Measurements from ENCODE around the gene IL11RA. TPM values are rescaled to one million over a fixed set of nuclear protein-coding genes. Genes with fewer than 3 reads are reported as not detected.

Gene IL11RA
- total RNA-seq, 1 donor from 2014 or later = 34.4 TPM

DNA sequence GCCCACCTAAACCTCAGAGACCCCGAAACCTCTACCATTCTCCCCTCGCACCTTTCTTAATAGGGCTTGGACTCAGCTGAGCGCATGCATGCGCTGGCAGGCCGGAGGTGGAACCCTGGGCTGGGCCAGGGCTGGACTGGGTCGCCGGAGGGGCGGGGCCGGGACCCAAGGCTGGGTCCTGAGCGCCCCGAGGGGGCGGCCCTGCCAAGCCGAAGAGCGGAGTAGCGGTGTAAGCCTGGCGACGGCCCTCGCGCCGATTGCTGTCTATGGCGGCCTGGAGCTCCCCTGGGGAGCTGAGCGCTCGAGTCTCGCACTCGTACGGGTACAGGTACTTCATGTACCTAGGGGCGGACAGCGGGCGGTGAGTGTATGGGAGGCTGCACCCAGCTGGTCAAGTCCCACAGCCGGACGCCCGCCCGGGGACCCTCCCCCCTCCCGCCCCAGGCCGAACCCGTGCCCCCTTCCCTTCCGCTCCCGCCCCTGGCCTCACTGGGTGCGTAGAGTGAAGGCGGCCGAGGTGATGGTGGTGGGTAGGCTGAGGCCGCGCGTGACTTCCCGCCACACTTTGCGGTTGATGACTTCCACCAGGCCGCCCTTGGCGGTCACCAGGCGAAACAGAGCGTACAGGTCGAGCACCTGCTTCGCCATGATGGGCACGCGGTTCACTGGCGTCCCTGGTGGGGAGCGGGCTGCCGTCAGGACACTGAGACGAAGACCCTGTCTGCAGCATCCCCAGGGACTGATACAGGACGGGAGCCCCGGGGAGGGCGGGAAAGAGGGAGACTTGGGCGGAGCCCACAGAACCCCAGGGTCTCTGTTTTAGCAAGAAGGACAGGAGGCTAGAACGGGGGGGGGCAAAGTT is 28.4 kb upstream of the IL11RA start:
- H3K27me3 Mint-ChIP-seq = peaks cover 60% of the 10 kb centered on the region
- intact Hi-C loops (cut with micrococcal nuclease) = no loop called here
- H3K4me3 Mint-ChIP-seq = no peak overlapping the region
- peaks cover 26% of the 10 kb centered on the region for H3K4me1 Mint-ChIP-seq
- no peak overlapping the region for H3K27ac Mint-ChIP-seq
- no peaks in the 10 kb centered on the region for H3K9me3 Mint-ChIP-seq
- peaks cover 4% of the 10 kb centered on the region for H3K36me3 Mint-ChIP-seq (ENCODE audit: low read depth)
- DNase-seq = no peak

DNA sequence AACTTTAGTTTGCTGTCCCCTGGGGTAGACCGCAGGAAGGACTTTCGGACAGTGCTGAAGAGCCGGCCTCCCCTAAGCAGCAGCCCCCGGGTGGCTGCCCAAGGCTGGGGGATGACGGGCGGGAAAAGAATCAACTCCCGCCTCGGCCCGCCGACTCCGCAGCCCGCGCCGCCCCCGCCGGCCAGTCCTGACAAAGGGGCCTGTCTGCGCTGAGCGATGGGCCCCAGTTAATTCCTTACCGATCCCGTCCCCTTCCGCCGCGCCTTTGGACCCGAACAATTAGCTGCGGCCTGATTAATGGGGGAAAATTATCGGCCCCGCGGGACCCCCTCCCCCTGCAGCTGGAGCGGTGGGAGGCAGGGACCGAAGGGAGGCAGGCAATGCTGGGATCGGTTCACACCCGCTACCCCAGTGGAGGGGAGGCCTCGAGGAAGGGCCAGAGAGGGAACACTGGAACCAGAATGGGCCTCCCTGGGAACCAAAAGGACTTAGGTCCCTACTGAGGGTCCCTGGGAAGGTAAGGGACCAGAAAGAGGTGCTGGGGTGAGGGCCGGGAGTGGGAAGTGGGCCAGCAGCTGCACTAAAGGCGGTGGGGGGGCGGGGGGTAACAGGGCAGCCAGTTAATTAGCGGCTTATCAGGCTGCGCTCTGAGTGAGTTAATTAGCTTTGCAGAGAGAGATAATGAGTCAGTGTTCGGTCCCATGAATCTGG is 27.4 kb upstream of the IL11RA start:
- intact Hi-C loops (cut with micrococcal nuclease) = no loop called here
- H3K27ac Mint-ChIP-seq = no peak overlapping the region
- DNase-seq = no peak
- H3K27me3 Mint-ChIP-seq = peaks cover 67% of the 10 kb centered on the region
- H3K4me3 Mint-ChIP-seq = no peak overlapping the region
- no peaks in the 10 kb centered on the region for H3K9me3 Mint-ChIP-seq
- peaks cover 22% of the 10 kb centered on the region for H3K4me1 Mint-ChIP-seq
- peaks cover 4% of the 10 kb centered on the region for H3K36me3 Mint-ChIP-seq (ENCODE audit: low read depth)

DNA sequence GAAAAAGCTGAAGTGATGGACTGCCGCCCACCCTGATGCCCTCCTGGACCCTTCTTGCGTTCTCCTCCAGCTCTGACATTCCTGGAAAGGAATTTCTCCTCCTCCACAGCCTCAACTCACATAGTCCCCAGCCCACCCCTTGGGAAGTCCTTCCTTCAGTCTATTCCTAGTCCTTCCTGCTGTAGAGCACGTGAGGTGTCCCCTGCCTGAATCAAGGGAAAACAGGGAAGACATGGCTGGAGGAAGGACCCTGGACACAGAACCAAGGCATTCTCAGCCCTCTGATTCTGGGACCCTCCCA is 26.8 kb upstream of the IL11RA start:
- no peak for DNase-seq
- no peaks in the 10 kb centered on the region for H3K9me3 Mint-ChIP-seq
- intact Hi-C loops (cut with micrococcal nuclease) = no loop called here
- H3K36me3 Mint-ChIP-seq (ENCODE audit: low read depth) = peaks cover 4% of the 10 kb centered on the region
- H3K27ac Mint-ChIP-seq = no peak overlapping the region
- peaks cover 20% of the 10 kb centered on the region for H3K4me1 Mint-ChIP-seq
- no peak overlapping the region for H3K4me3 Mint-ChIP-seq
- H3K27me3 Mint-ChIP-seq = peaks cover 72% of the 10 kb centered on the region

DNA sequence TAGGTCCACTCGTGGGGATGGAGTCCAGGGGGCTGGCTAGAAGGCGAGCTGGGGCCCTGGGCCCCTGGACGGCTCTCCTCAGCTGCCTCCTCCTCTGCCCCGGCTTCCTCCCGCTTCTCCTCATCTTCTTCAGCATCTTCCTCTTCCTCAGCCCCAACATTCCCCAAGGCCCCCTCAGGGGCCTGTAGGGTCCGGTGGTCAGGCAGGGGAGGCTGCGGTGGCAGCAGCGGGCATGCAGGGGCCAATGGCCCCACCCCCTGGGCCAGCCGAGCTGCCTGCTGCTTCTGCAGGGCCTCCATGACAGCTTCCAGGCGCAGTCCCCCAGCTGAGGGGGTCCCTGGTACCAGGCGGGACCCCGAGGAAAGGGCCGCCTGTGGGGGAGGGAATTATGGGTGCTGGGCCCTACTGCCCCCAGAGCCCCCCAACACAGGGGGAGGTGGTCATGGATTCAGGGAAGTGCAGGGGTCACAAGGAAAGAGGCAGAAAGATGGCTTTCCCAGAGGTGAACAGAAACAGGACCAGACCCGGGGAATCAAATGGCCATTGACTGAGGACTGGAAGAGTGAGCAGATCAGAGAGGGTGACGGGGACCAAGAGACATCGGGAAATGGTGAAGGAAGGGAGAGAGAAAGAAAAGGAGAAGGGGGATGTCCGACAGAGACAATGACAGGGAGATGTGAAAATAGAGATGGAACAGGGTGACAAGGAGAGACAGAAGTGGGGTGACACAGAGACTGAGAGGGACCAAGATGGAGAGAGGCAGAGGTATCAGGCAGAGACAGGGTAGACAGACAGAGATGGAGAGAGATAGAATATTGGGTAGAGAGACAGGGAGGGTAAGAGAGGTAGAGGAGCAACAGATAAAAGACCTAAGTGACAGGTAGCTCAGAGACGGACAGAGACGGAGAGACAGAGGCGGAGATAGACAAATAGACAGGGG is 24.0 kb upstream of the IL11RA start:
- intact Hi-C loops (cut with micrococcal nuclease) = no loop called here
- H3K4me1 Mint-ChIP-seq = peaks cover 22% of the 10 kb centered on the region
- peaks cover 12% of the 10 kb centered on the region for H3K36me3 Mint-ChIP-seq (ENCODE audit: low read depth)
- peak overlapping the region; percentile 83 for H3K4me3 Mint-ChIP-seq
- no peak for DNase-seq
- H3K27me3 Mint-ChIP-seq = peaks cover 63% of the 10 kb centered on the region
- H3K9me3 Mint-ChIP-seq = no peaks in the 10 kb centered on the region
- no peak overlapping the region for H3K27ac Mint-ChIP-seq

DNA sequence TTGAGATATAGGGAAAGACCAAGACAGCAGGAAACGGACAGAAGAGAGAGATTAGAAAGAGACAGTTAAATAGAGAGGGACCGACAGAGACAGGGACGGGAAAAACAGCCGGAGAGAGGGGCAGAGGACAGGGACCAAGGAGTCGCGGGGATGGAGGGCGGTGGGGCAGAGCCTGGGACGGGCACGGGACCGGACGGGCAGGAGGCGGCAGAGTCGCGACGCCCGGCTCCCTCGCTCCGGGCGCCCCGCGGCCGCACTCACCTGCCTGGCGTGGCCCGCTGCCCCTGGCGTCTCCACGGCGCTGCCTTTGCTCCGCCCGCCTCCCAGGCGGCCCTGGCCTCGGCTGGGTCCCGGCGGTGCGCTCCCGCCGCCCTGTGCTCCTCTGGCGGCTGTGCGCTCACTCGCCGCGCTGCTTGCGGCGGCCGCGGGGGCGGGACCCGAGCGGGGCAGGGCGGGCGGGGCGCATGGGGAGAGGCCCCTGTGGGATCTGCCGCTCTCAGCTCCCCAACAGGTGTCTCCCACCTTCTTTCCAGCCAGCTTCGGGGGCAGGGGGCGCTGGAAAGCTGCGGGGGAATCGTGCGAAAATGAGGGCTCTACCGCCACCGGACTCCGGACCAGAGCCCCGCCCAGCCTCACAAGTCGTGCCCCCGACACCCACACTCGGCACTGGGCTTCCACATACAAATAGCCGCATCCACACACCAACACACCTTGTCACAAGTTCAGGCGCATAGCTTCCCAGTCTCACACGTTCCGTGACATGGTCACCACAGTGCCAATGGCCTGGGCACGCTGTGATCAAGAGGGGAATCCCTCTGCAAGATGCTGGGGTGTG is 23.1 kb upstream of the IL11RA start, which contains the start of gene ARID3C:
TSS of gene ARID3C (minus strand) at position 411 of the 835 bp plus-strand sequence. CDS start 1,052 bp downstream, outside the sequence.
- intact Hi-C loops (cut with micrococcal nuclease) = no loop called here
- peaks cover 14% of the 10 kb centered on the region for H3K36me3 Mint-ChIP-seq (ENCODE audit: low read depth)
- H3K27ac Mint-ChIP-seq = no peak within 1 kb of the TSS
- H3K4me1 Mint-ChIP-seq = peaks cover 20% of the 10 kb centered on the region
- H3K4me3 Mint-ChIP-seq = peak within 1 kb of the TSS; percentile 83
- H3K27me3 Mint-ChIP-seq = peaks cover 57% of the 10 kb centered on the region
- no peaks in the 10 kb centered on the region for H3K9me3 Mint-ChIP-seq
- DNase-seq = peak; percentile 83

DNA sequence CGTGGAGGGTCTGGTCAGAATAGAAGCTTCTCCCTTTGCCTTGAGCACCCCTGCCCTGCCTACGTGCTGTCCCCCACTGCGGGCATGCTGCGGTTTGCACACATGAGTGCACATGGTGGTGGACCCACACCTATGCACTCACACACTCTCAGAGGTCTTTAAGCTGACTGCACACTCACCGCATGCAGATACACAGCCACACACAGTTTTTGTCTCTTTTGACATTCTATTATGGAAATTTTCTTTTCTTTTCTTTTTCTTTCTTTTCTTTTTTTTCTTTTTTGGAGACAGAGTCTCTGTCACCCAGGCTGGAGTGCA is 22.5 kb upstream of the IL11RA start:
- H3K27me3 Mint-ChIP-seq = peaks cover 53% of the 10 kb centered on the region
- H3K4me1 Mint-ChIP-seq = peaks cover 23% of the 10 kb centered on the region
- intact Hi-C loops (cut with micrococcal nuclease) = no loop called here
- DNase-seq = no peak
- H3K9me3 Mint-ChIP-seq = no peaks in the 10 kb centered on the region
- peaks cover 20% of the 10 kb centered on the region for H3K36me3 Mint-ChIP-seq (ENCODE audit: low read depth)
- H3K27ac Mint-ChIP-seq = no peak overlapping the region
- H3K4me3 Mint-ChIP-seq = peak overlapping the region; percentile 77

DNA sequence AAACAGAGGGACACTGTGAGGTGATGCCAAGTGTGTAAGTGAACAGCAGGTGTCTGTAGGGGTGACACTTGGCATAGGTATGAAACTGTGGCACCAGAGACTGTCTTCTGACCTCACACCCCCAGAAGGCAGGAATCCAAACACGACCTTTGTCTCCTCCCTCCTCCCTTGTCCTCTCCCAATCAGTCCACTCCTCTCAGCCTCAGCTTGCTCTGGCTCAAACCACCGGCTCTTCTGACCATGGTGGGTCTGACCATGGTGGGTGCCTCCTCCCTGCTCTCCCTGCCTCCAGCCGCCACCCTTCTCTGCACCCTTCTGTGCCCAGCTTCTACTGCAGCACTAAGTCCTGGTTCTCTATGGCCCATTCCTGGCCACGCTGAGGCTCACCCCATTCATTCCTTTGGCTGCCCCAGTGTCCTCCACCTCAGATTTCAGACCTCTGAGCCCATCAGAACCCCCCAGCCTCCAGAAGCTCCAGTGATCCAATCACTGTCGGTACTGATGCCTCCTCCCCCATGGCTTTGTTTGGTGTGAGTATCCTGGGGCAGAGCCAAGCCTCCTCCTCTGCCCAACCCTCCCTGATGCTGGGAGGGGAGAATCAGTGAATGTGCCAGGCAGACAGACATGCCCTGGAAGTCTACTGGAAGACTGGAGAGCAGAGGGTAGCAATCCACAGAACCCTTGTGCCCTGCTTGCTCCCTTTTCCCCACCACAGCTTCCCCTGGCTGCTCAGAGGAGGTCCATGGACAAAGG is 21.4 kb upstream of the IL11RA start:
- DNase-seq = no peak
- H3K27me3 Mint-ChIP-seq = peaks cover 48% of the 10 kb centered on the region
- peak overlapping the region; percentile 77 for H3K4me3 Mint-ChIP-seq
- H3K9me3 Mint-ChIP-seq = no peaks in the 10 kb centered on the region
- peaks cover 28% of the 10 kb centered on the region for H3K4me1 Mint-ChIP-seq
- intact Hi-C loops (cut with micrococcal nuclease) = no loop called here
- no peak overlapping the region for H3K27ac Mint-ChIP-seq
- H3K36me3 Mint-ChIP-seq (ENCODE audit: low read depth) = peaks cover 29% of the 10 kb centered on the region

DNA sequence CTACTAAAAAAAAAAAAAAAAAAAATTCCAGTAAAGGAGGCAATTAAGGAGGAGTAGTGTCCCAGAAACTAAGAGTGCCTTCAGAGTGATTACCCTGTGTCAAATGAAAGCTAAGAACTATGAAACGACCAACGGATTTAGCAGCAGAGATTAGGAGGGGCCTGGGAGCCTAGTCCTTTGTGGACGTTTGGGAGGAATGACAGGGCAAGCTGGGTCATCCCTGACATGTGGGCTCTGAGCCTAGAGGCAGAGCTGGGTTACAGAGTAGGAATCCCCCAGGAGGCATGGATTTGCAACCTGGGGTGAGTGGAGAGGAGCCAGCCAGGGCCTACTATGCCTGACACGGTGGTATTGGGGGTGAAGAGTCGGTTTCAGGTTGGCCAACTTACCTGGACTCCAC is 18.8 kb upstream of the IL11RA start:
- H3K27ac Mint-ChIP-seq = no peak overlapping the region
- intact Hi-C loops (cut with micrococcal nuclease) = no loop called here
- peaks cover 25% of the 10 kb centered on the region for H3K27me3 Mint-ChIP-seq
- H3K36me3 Mint-ChIP-seq (ENCODE audit: low read depth) = peaks cover 40% of the 10 kb centered on the region
- H3K4me1 Mint-ChIP-seq = peaks cover 38% of the 10 kb centered on the region
- H3K9me3 Mint-ChIP-seq = no peaks in the 10 kb centered on the region
- DNase-seq = no peak
- H3K4me3 Mint-ChIP-seq = no peak overlapping the region

DNA sequence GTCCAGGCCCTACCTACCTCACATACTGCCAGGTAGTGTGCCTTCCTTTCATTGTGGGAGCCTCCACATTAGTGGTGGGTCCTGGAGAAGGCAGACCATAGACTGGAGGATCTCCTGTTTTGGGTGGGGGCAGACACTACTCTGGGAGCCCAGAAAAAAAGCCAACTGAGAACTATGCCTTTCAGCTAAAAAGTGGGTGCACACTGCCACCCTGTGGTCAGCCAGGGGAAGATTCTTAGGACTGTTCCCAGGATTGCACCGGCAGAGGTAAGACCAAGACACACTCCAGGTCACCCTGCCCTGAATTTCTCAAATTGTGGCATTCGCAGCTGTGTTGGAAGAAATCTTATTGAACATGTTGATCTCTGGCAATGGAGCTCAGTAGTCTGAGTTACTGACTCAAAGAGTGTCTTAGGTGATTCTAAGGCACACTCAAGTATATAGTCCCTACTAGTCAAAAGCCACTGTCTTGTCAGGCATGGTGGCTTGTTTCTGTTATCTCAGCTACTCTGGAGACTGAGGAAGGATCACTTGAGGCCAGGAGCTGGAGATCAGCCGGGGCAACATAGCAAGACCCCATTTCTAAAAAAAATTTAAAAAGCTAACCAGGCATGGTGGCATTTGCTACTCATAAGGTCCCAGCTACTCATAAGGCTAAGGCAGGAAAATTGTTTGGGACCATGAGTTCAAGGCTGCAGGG is 18.0 kb upstream of the IL11RA start:
- Mint-ChIP-seq H3K4me3 (peak overlapping the region; percentile 13), H3K27ac (no peak overlapping the region), H3K36me3 (ENCODE audit: low read depth) (peaks cover 35% of the 10 kb centered on the region), H3K27me3 (peaks cover 20% of the 10 kb centered on the region), H3K4me1 (peaks cover 41% of the 10 kb centered on the region), H3K9me3 (no peaks in the 10 kb centered on the region)
- intact Hi-C loops (cut with micrococcal nuclease) = loop anchor here (1.0 kb wide), 2 partner anchors 14 to 22 kb away; partner anchors contain the start of genes DCTN3 and RPP25L
- DNase-seq = peak; percentile 92

DNA sequence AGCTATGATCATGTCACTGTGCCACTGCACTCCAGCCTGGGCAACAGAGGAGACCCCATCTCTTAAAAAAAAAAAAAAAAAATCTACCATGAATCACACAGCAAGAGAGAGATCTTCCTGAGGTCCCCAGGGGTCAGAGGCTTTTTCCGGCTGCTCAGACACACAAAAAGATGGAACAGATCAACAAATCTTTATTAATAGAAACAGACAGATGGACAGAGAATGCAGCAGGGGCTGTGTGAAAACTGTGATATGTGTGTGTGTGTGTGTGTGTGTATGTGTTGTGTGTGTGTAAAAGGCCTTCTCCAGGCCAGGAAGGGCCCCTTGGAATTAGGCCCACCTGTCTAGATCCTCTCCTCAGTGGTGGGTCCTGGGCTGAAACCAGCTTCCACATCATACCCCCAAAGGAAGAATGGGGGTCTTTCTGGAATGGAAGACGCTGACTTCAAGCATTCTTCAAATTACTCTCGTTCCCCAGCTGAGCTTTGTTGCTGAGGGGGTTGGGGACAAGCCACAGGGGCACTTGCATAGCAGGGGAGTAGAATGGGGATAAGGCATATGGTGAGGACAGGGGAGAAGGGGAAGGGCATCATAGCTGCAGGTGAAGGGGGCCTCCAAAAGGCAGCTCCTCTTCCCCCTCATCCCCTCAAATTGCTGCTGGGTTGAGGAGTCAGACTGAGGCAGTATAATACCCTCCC is 17.3 kb upstream of the IL11RA start:
- Mint-ChIP-seq H3K9me3 (no peaks in the 10 kb centered on the region), H3K27me3 (peaks cover 13% of the 10 kb centered on the region), H3K4me3 (peak overlapping the region; percentile 43), H3K4me1 (peaks cover 37% of the 10 kb centered on the region), H3K27ac (no peak overlapping the region), H3K36me3 (ENCODE audit: low read depth) (peaks cover 35% of the 10 kb centered on the region)
- no peak for DNase-seq
- intact Hi-C loops (cut with micrococcal nuclease) = loop anchor here (1.0 kb wide), 2 partner anchors 14 to 22 kb away; partner anchors contain the start of genes DCTN3 and RPP25L

DNA sequence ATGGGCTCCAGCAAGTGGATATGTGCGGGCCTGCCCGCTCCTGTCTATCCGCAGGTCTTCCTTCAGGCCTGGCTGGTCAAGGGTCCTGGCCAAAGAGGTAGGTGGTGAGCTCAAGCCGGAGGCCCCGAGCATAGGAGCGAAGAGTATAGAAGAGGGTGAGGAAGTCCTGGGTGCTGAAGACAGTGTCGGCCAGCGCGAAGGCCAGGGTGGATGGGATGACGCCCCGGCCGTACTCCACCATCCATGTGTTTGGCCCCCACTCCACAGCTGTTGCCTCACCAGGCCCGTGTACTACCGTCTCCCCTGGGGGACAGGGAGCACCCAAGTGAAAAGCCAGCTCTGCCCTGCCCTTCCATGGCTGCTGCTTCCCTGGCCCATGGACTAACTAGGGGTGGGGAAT is 16.4 kb upstream of the IL11RA start:
- H3K27ac Mint-ChIP-seq = no peak overlapping the region
- no peak for DNase-seq
- H3K9me3 Mint-ChIP-seq = no peaks in the 10 kb centered on the region
- intact Hi-C loops (cut with micrococcal nuclease) = no loop called here
- H3K36me3 Mint-ChIP-seq (ENCODE audit: low read depth) = peaks cover 35% of the 10 kb centered on the region
- peaks cover 31% of the 10 kb centered on the region for H3K4me1 Mint-ChIP-seq
- peak overlapping the region; percentile 69 for H3K4me3 Mint-ChIP-seq
- H3K27me3 Mint-ChIP-seq = peaks cover 5% of the 10 kb centered on the region

Measured in activated CD4-positive, alpha-beta T cell treated with anti-CD3 and anti-CD28 coated beads, Interleukin-2, amount 10 ng/mL, durations not matched to agents 24 days and 14 days (primary cell).